HFFc6 (cell line): ENCODE measurements around the gene PRDM10. TPM values are rescaled to one million over a fixed set of nuclear protein-coding genes. Genes with fewer than 3 reads are reported as not detected.

Source experiments
- DNase-seq: peaks from one replicate; pipeline ENCODE4 v3.0.0-alpha.2; 2018
- H3K27ac Mint-ChIP-seq: 2 replicates; pipeline ENCODE4 v1.8.0; 2020; ENCODE audit warnings: mild to moderate bottlenecking, mixed read lengths
- H3K27me3 Mint-ChIP-seq: 2 replicates; pipeline ENCODE4 v1.8.0; 2021; ENCODE audit warnings: mild to moderate bottlenecking, moderate library complexity, mixed read lengths; ENCODE audit not compliant: insufficient read depth
- H3K36me3 Mint-ChIP-seq: 2 replicates; pipeline ENCODE4 v1.8.0; 2021; ENCODE audit warnings: low read depth, mixed read lengths
- H3K4me1 Mint-ChIP-seq: 2 replicates; pipeline ENCODE4 v1.8.0; 2020; ENCODE audit warnings: low read depth, mixed read lengths
- H3K4me3 Mint-ChIP-seq: 2 replicates; pipeline ENCODE4 v1.8.0; 2020; ENCODE audit warnings: mild to moderate bottlenecking, moderate library complexity, mixed read lengths
- H3K9me3 Mint-ChIP-seq: 2 replicates; pipeline ENCODE4 v1.8.0; 2020; ENCODE audit warnings: mild to moderate bottlenecking, mixed read lengths
- total RNA-seq, 6 experiments: library from RNA; stranded (reverse); fragmentation: NEBNext Ultra II Directional; extraction: Animal tissue kit (Norgen Biotek cat#: 25700); gene quantifications; 2 replicates in 1 of 6; 3 replicates in 5 of 6; pipeline ENCODE4 v1.2.3, GENCODE V29; 2021
- TF ChIP-seq, protein P1 (sequence below): fragments of 200-600 bp; sonication (generic); IDR thresholded peaks from 2 replicates; pipeline ENCODE4 v1.5.0; 2021; ENCODE audit warnings: antibody characterized with exemption, mild to moderate bottlenecking

The PRDM10 gene
- total RNA-seq, 6 experiments from 2014 or later = 7.0 to 8.6 (median 7.8) TPM

DNA sequence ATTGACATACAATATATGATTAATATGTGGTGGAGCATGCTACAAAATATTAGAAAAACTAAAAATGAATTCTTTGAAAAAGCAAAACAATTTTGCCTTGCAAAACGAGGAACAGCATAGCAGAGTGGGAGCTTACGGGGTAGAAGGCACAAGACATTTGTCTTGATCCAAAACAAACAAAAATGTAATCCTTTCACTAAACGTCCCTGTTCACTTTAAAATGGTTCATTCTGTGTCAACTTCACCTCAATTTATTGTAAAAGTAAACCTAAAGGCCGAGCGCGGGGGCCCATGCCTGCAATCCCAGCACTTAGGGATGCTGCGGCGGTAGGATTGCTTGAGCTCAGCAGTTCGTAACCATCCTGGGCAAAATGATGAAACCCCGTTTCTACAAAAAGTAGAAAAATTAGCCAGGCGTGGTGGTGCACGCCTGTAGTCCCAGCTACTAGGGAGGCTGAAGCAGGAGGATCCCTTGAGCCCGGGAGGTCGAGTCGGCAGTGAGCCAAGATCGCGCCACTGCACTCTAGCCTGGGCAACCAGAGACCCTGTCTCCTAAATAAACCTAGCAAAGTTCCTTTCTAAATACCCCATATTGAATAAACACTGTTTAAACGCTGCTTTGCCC lies 2.0 kb downstream of the PRDM10 start:
- DNase-seq = no peak
- Mint-ChIP-seq H3K9me3 (no peaks in the 10 kb centered on the region), H3K4me3 (peak overlapping the region; percentile 96), H3K36me3 (no peaks in the 10 kb centered on the region; the same call in 1 of the 2 replicates), H3K27ac (peak overlapping the region; percentile 86; the same call in 1 of the 2 replicates), H3K4me1 (peaks cover 49% of the 10 kb centered on the region), H3K27me3 (no peaks in the 10 kb centered on the region; the same call in 1 of the 2 replicates)
- TF ChIP-seq, protein P1, sequence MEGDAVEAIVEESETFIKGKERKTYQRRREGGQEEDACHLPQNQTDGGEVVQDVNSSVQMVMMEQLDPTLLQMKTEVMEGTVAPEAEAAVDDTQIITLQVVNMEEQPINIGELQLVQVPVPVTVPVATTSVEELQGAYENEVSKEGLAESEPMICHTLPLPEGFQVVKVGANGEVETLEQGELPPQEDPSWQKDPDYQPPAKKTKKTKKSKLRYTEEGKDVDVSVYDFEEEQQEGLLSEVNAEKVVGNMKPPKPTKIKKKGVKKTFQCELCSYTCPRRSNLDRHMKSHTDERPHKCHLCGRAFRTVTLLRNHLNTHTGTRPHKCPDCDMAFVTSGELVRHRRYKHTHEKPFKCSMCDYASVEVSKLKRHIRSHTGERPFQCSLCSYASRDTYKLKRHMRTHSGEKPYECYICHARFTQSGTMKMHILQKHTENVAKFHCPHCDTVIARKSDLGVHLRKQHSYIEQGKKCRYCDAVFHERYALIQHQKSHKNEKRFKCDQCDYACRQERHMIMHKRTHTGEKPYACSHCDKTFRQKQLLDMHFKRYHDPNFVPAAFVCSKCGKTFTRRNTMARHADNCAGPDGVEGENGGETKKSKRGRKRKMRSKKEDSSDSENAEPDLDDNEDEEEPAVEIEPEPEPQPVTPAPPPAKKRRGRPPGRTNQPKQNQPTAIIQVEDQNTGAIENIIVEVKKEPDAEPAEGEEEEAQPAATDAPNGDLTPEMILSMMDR = no peak

DNA sequence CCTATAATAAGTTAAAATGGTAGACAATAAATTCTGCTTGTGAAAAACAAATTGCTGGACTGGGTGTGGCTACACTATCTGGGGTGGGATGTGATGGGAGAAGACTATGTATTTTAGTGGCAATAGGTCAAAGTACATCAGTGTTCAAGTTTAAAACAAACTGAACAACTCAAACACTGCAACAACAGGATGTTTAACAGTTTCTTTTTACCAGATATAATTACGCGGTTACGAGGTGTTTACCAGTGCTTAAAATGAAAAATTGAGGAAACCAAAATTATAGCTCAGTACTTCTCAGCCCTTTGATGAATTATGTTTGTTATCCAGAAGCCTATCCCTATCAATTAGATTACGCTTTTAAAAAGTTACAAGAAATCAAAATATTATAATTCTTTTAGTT lies 3.2 kb downstream of the PRDM10 start:
- H3K4me3 Mint-ChIP-seq = no peak overlapping the region
- no peak for DNase-seq
- H3K36me3 Mint-ChIP-seq = no peaks in the 10 kb centered on the region; the same call in 1 of the 2 replicates
- TF ChIP-seq, protein P1 = no peak
- peaks cover 46% of the 10 kb centered on the region for H3K4me1 Mint-ChIP-seq
- no peaks in the 10 kb centered on the region for H3K9me3 Mint-ChIP-seq
- H3K27me3 Mint-ChIP-seq = no peaks in the 10 kb centered on the region; the same call in 1 of the 2 replicates
- H3K27ac Mint-ChIP-seq = no peak overlapping the region

DNA sequence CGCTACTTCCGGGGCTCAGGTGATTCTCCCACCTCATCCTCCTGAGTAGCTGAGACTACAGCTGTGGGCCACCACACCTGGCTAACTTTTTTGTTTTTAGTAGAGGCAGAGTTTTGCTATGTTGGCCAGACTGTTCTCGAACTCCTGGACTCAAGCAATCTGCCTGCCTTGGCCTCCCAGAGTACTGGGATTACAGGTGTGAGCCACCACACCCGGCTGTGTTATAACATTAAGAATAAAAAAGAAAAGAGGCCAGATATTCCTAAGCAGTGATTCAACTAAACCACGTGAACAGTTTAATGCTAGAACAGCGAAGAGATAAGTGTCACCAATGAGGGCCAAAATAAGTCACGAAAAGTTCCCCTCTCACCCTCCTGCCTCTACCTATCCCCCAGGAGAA lies 3.7 kb downstream of the PRDM10 start:
- no peak for DNase-seq
- no peak overlapping the region for H3K4me3 Mint-ChIP-seq
- no peaks in the 10 kb centered on the region; the same call in 1 of the 2 replicates for H3K36me3 Mint-ChIP-seq
- no peak overlapping the region for H3K27ac Mint-ChIP-seq
- peaks cover 42% of the 10 kb centered on the region for H3K4me1 Mint-ChIP-seq
- H3K27me3 Mint-ChIP-seq = no peaks in the 10 kb centered on the region; the same call in 1 of the 2 replicates
- no peaks in the 10 kb centered on the region for H3K9me3 Mint-ChIP-seq
- TF ChIP-seq, protein P1 = no peak

DNA sequence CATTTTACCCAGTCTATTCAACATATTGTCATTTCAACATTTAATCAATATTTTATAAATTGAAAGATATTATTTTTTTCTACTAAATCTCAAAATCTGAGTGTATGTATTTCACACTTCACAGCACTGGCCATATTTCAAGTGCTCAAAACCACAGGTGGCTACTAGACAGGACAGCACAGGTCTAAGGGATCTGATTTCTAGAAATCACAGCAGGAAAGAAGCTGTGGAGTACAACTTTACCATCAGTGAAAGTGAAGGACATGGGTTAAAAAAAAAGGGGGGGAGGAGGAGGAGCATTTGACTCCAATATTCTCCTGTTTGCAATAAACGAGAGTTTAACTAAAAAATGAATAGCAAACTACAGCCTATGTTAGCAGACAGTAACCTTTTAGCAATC lies 4.5 kb downstream of the PRDM10 start:
- no peaks in the 10 kb centered on the region for H3K9me3 Mint-ChIP-seq
- H3K4me1 Mint-ChIP-seq = peaks cover 37% of the 10 kb centered on the region
- no peak for DNase-seq
- H3K27ac Mint-ChIP-seq = no peak overlapping the region
- H3K4me3 Mint-ChIP-seq = no peak overlapping the region
- no peaks in the 10 kb centered on the region; the same call in 1 of the 2 replicates for H3K36me3 Mint-ChIP-seq
- TF ChIP-seq, protein P1 = no peak
- no peaks in the 10 kb centered on the region; the same call in 1 of the 2 replicates for H3K27me3 Mint-ChIP-seq

DNA sequence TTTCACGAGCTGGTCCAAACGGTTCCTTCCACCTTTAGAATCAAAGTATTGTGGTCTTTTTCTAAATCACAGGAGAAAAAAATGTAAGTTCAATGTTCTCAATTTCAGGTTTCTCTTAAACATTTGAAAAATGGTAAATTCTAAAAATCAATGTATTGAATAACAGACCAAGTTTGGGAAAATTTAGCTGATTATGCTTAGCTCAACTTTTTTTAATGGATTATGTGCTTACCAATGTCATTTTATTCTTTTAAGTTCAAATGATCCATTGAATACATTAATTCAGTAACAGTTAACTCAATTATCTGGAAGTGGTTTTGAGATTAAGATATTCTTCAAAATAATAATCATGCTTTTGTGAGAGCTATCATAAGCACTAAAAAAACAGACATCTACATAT lies 5.1 kb downstream of the PRDM10 start:
- DNase-seq = no peak
- TF ChIP-seq, protein P1 = no peak
- Mint-ChIP-seq H3K27ac (no peak overlapping the region), H3K9me3 (no peaks in the 10 kb centered on the region), H3K27me3 (no peaks in the 10 kb centered on the region; the same call in 1 of the 2 replicates), H3K4me1 (peaks cover 41% of the 10 kb centered on the region), H3K4me3 (no peak overlapping the region), H3K36me3 (no peaks in the 10 kb centered on the region; the same call in 1 of the 2 replicates)
